Stomach (tissue), 9 donors: ENCODE results near the gene PEF1. TPM values are rescaled to one million over a fixed set of nuclear protein-coding genes. Genes with fewer than 3 reads are reported as not detected.

Experiments used
- DNase-seq, 2 donors: peaks; one replicate each; pipeline versions ENCODE4 v3.0.0 to v3.0.0-alpha.2; 2013 to 2019
- H3K27ac ChIP-seq, 5 donors: fragments of 200-600 bp in 4 of 5; sonication (generic) in 4 of 5; one replicate each; pipeline ENCODE4 v1.5.1; 2013 to 2019; ENCODE audit warnings: mild to moderate bottlenecking in 1 of 5, moderate library complexity in 1 of 5
- H3K27me3 ChIP-seq, 3 donors: fragments of 200-600 bp; sonication (generic); one replicate each; pipeline ENCODE4 v1.5.1; 2017 to 2019; ENCODE audit warnings: mixed run types in 1 of 3
- H3K36me3 ChIP-seq, 4 donors: fragments of 200-600 bp; sonication (generic); 1 replicate in 3 of 4; 2 replicates in 1 of 4; pipeline ENCODE4 v1.5.1; 2016 to 2019
- H3K4me1 ChIP-seq, 4 donors: fragments of 200-600 bp; sonication (generic); one replicate each; pipeline ENCODE4 v1.5.1; 2016 to 2019
- H3K4me3 ChIP-seq, 4 donors: fragments of 200-600 bp; sonication (generic) in 3 of 4; one replicate each; pipeline ENCODE4 v1.5.1; 2016 to 2019; ENCODE audit warnings: mild to moderate bottlenecking in 1 of 4
- H3K9me3 ChIP-seq, 4 donors: fragments of 200-600 bp; sonication (generic); one replicate each; pipeline ENCODE4 v1.5.1; 2016 to 2019
- EP300 ChIP-seq: sonication (generic); formaldehyde crosslinking; IDR thresholded peaks from one replicate; pipeline ENCODE4 v1.6.1; 2017; ENCODE audit warnings: antibody characterized with exemption
- POLR2A ChIP-seq, 4 donors: fragments of 450-650 bp; IDR thresholded peaks; one replicate each; pipeline ENCODE4 v1.6.1; 2016; ENCODE audit warnings: antibody characterized with exemption in 4 of 4, control low read depth in 2 of 4, mild to moderate bottlenecking in 1 of 4, moderate library complexity in 1 of 4
- POLR2AphosphoS5 ChIP-seq, 3 donors: sonication (generic); formaldehyde crosslinking; IDR thresholded peaks; one replicate each; pipeline ENCODE4 v1.6.1; 2016; ENCODE audit warnings: antibody characterized with exemption in 3 of 3
- WGBS, 5 donors: extraction: QIAGEN DNeasy Blood & Tissue Kit in 3 of 5; methylation state at CpG; one replicate each; pipeline versions ENCODE4 v1.1.5 to v1.1.7; 2013 to 2018; 5-methylcytosine and 5-hydroxymethylcytosine counted together
- intact Hi-C: fragments of 100-400 bp; cut with DNase I; formaldehyde crosslinking; loops from one replicate; pipeline ENCODE4 v1.15.1; 2023; ENCODE audit warnings: low total_unique reads
- polyA plus RNA-seq, 3 donors: library from polyadenylated mRNA; stranded (reverse); fragments of 200-250 nt; gene quantifications; one replicate each; pipeline ENCODE4 v1.2.3, GENCODE V29; 2013
- total RNA-seq, 5 donors: library from RNA; depleted of rRNA; stranded (reverse); fragments of >200 nt; gene quantifications; one replicate each; pipeline versions ENCODE4 v1.1.0 to v1.2.3, GENCODE V29; 2014 to 2016
- TF ChIP-seq, protein P1 (sequence below), 7 experiments: fragments of 450-650 bp in 4 of 7; fragments of 200-600 bp in 3 of 7; sonication (generic) in 3 of 7; IDR thresholded peaks; one replicate each; pipeline ENCODE4 v1.5.1; 2016 to 2019; ENCODE audit warnings: antibody characterized with exemption in 7 of 7, control low read depth in 2 of 7, mild to moderate bottlenecking in 1 of 7
- donor health status: healthy with polysubstance abuse.
- donor health status: Bipolar disorder and iron deficiency.
- donor health status: healthy.

The PEF1 gene
- total and polyA plus RNA-seq, 8 donors: 19.7 to 91.0 (median 66.1) TPM

DNA sequence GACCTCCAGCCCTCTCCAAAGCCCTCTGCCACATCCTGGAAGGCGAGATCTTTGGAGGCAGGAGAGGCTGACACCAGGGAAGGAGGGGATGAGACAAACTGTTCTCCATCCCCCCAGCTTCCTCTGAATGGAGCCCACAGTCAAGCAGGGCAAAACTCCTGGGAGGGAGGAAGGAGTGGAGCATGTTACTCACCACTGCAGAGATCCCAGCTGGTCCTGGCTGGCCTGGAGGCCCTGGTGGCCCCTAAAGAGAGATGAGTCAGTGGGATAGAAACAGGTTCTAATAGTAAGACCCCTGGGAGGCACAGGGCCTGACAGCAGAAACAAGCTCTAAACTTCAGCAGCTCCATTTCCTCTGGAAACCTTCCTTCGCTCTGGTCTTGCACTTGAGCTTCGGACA is 14.0 kb upstream of the PEF1 start:
- Histone ChIP-seq H3K9me3 (no peaks in the 10 kb centered on the region), H3K36me3 (peaks cover 5 to 78% (median 59%) of the 10 kb centered on the region in 4 donors), H3K4me3 (no peak overlapping the region), H3K27me3 (no peaks in the 10 kb centered on the region), H3K27ac (no peak overlapping the region), H3K4me1 (no peaks in the 10 kb centered on the region)
- intact Hi-C loops: no loop called here
- DNase-seq: no peak
- 79 to 92% (median 83%) methylated on average over 3 of the region's 3 CpGs; no CpG with 5 or more reads in 1 of the 5 donors for WGBS, 5 donors
- TF ChIP-seq POLR2A (IDR thresholded peaks at IDR 0.05): no peak
- TF ChIP-seq EP300: no peak
- TF ChIP-seq, protein P1, sequence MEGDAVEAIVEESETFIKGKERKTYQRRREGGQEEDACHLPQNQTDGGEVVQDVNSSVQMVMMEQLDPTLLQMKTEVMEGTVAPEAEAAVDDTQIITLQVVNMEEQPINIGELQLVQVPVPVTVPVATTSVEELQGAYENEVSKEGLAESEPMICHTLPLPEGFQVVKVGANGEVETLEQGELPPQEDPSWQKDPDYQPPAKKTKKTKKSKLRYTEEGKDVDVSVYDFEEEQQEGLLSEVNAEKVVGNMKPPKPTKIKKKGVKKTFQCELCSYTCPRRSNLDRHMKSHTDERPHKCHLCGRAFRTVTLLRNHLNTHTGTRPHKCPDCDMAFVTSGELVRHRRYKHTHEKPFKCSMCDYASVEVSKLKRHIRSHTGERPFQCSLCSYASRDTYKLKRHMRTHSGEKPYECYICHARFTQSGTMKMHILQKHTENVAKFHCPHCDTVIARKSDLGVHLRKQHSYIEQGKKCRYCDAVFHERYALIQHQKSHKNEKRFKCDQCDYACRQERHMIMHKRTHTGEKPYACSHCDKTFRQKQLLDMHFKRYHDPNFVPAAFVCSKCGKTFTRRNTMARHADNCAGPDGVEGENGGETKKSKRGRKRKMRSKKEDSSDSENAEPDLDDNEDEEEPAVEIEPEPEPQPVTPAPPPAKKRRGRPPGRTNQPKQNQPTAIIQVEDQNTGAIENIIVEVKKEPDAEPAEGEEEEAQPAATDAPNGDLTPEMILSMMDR (IDR thresholded peaks at IDR 0.05): no peak
- no peak for TF ChIP-seq POLR2AphosphoS5 (IDR thresholded peaks at IDR 0.05)

DNA sequence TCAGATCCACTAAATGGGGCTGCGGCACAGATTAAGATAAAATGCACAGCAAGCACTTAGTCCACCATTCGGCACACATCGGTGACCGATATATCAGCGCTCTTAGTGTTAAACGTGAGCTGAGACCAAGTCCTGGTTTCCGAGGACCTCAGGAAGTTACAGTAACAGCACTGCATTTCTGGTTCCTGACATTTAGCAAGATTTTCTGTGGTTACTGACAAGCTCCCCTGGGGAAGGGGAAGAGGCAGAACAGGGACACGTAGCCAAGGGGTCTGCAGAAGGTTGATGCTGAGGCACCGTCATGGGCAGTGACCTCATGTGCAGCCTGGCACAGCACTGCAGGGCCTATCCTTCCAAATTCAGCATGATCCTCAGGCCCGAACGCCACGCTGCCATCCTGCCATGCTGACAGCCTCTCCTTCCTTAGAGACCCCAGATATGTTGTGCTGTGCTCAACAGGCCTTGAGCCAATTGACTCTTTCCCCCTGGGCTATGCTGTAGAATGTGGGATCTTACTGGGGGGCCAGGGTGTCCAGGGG is 13.4 kb upstream of the PEF1 start:
- H3K4me3 ChIP-seq: no peak overlapping the region
- intact Hi-C loops: no loop called here
- no peak for DNase-seq
- H3K9me3 ChIP-seq: no peaks in the 10 kb centered on the region
- 76 to 93% (median 92%) methylated on average over 12 of the region's 12 CpGs for WGBS, 5 donors
- peaks cover 5 to 85% (median 66%) of the 10 kb centered on the region in 4 donors for H3K36me3 ChIP-seq
- H3K4me1 ChIP-seq: no peaks in the 10 kb centered on the region
- no peaks in the 10 kb centered on the region for H3K27me3 ChIP-seq
- no peak overlapping the region for H3K27ac ChIP-seq
- TF ChIP-seq, protein P1 (IDR thresholded peaks at IDR 0.05): no peak
- TF ChIP-seq EP300: no peak
- TF ChIP-seq POLR2AphosphoS5 (IDR thresholded peaks at IDR 0.05): no peak
- TF ChIP-seq POLR2A (IDR thresholded peaks at IDR 0.05): no peak

DNA sequence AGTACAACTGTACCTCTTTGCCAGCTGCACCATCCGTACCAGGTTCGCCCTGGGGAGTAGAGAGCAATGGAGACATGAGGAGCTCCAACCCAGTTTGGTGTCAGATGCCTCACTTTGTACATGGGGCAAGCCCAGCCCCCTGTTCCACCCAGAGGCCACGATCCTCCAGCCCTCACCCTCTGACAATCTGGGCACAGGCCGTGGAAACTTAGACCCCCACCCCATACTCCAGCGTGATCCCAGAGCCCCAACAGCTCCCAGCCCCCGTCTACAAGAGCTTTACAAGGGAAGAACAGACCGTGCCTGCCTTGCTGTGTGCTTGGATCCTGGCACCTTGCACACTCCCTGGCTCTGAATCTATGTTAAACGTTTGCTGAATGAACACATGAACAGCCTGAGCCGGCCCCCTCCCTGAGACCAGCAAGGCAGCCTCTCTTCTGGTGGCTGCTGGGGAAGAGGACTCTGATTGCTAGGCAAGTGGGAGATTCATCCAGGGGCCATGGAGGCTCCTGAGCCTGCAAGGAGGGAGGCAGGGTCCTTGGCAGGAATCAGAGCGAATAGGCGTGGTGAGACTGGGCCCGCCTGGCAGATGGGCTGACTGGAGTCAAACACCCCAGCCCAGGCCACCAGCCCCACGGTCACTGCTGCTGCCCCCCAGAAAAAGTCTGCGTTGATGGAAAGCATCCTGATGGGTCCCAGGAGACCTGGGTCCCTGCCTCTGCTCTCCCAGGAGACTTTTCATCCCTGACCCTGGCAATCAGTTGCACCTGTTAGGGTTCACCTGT is 12.5 kb upstream of the PEF1 start:
- H3K9me3 ChIP-seq: no peaks in the 10 kb centered on the region
- H3K27me3 ChIP-seq: no peaks in the 10 kb centered on the region
- peaks cover 5 to 89% (median 71%) of the 10 kb centered on the region in 4 donors for H3K36me3 ChIP-seq
- intact Hi-C loops: no loop called here
- H3K4me1 ChIP-seq: no peaks in the 10 kb centered on the region
- no peak overlapping the region for H3K27ac ChIP-seq
- DNase-seq: no peak
- H3K4me3 ChIP-seq: no peak overlapping the region
- TF ChIP-seq POLR2A (IDR thresholded peaks at IDR 0.05): no peak
- TF ChIP-seq, protein P1 (IDR thresholded peaks at IDR 0.05): no peak
- no peak for TF ChIP-seq POLR2AphosphoS5 (IDR thresholded peaks at IDR 0.05)
- no peak for TF ChIP-seq EP300
- 77 to 82% (median 80%) methylated on average over 13 to 14 of the region's 14 CpGs for WGBS, 5 donors

DNA sequence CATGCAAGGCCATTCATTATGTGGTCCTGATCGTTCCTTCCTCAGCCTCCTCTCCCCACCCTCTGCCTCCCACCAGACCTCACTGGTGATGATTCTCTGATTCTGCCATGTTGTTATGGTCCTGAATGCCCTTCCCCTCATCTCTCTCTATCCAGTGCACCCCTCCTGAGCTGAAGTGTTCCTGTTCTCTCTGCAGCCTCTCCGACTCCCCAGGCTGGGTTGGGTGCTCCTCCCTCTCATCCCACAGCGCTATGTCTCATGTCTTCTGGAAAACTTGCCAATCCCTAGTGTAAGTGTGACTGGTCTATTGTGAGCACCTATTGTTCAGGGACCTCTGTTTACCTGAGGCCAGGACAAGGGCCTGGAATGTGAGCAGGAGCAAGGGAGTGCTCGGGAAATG is 11.1 kb upstream of the PEF1 start:
- TF ChIP-seq POLR2AphosphoS5 (IDR thresholded peaks at IDR 0.05): no peak
- TF ChIP-seq POLR2A (IDR thresholded peaks at IDR 0.05): no peak
- TF ChIP-seq EP300: no peak
- TF ChIP-seq, protein P1 (IDR thresholded peaks at IDR 0.05): no peak
- H3K27ac ChIP-seq: no peak overlapping the region
- H3K4me3 ChIP-seq: no peak overlapping the region
- H3K9me3 ChIP-seq: no peaks in the 10 kb centered on the region
- H3K27me3 ChIP-seq: no peaks in the 10 kb centered on the region
- 49 to 72% (median 62%) methylated on average over 4 of the region's 4 CpGs for WGBS, 5 donors
- intact Hi-C loops: no loop called here
- H3K4me1 ChIP-seq: peaks cover 0 to 10% (median 7%) of the 10 kb centered on the region in 4 donors
- H3K36me3 ChIP-seq: peaks cover 5 to 85% (median 65%) of the 10 kb centered on the region in 4 donors
- DNase-seq: no peak
